Breast epithelium (tissue), 4 donors: ENCODE data around the gene TOP3A. TPM values are rescaled to one million over a fixed set of nuclear protein-coding genes. Genes with fewer than 3 reads are reported as not detected.
"Not testable (repeated sequence)": the region's sequence is repeated elsewhere in the genome, so short reads cannot be mapped to it uniquely, and the experiment has no call there.

Experiments used
- DNase-seq, 2 donors: peaks; one replicate each; pipeline ENCODE4 v3.0.0-alpha.2; 2019; ENCODE audit warnings: low spot score in 2 of 2
- H3K27ac ChIP-seq, 2 donors: fragments of 200-600 bp; sonication (generic) in 1 of 2; one replicate each; pipeline ENCODE4 v1.5.1; 2016 to 2019; ENCODE audit warnings: mild to moderate bottlenecking in 1 of 2
- H3K27me3 ChIP-seq, 2 donors: fragments of 200-600 bp; sonication (generic) in 1 of 2; one replicate each; pipeline versions ENCODE4 v1.5.1 to v1.6.0; 2017 to 2019; ENCODE audit warnings: control low read depth in 1 of 2, mild to moderate bottlenecking in 1 of 2
- H3K36me3 ChIP-seq: fragments of 200-600 bp; one replicate; pipeline ENCODE4 v1.5.1; 2019
- H3K4me1 ChIP-seq, 2 donors: fragments of 200-600 bp; sonication (generic); one replicate each; pipeline ENCODE4 v1.5.1; 2016 to 2019; ENCODE audit warnings: control low read depth in 1 of 2
- H3K4me3 ChIP-seq, 3 donors: fragments of 200-600 bp; sonication (generic); 1 replicate in 2 of 3; 2 replicates in 1 of 3; pipeline ENCODE4 v1.5.1; 2016 to 2019; ENCODE audit warnings: mild to moderate bottlenecking in 3 of 3, moderate library complexity in 2 of 3
- H3K9me3 ChIP-seq, 2 donors: fragments of 200-600 bp; sonication (generic) in 1 of 2; one replicate each; pipeline ENCODE4 v1.5.1; 2016 to 2019; ENCODE audit warnings: control low read depth in 1 of 2
- CTCF ChIP-seq, 3 donors: fragments of 450-650 bp; IDR thresholded peaks; one replicate each; pipeline ENCODE4 v1.5.1; 2016 to 2017; ENCODE audit warnings: antibody characterized with exemption in 3 of 3, mild to moderate bottlenecking in 3 of 3, moderate library complexity in 3 of 3
- POLR2A ChIP-seq: fragments of 450-650 bp; IDR thresholded peaks from one replicate; pipeline ENCODE4 v1.6.1; 2016; ENCODE audit warnings: antibody characterized with exemption, mild to moderate bottlenecking, moderate library complexity
- POLR2AphosphoS5 ChIP-seq, 3 donors: sonication (generic); formaldehyde crosslinking; IDR thresholded peaks; one replicate each; pipeline ENCODE4 v1.6.1; 2017; ENCODE audit warnings: antibody characterized with exemption in 3 of 3
- intact Hi-C: fragments of 100-400 bp; cut with DNase I; formaldehyde crosslinking; loops from one replicate; pipeline ENCODE4 v1.15.1; 2023; ENCODE audit warnings: low total_unique reads
- total RNA-seq, 3 donors: library from RNA; depleted of rRNA; stranded (reverse); fragments of >200 nt; gene quantifications; one replicate each; pipeline ENCODE4 v1.1.0, GENCODE V29; 2016

TOP3A gene
- total RNA-seq, 3 donors from 2014 or later, result 25.9 to 46.5 (median 30.1) TPM

GRCh38 chr17:18314059-18314730 is 599 bp downstream of the TOP3A start:
- H3K4me1 ChIP-seq, result peaks cover 14 to 39% of the 10 kb centered on the region in 2 donors
- intact Hi-C loops, result no loop called here
- H3K9me3 ChIP-seq, result no peaks in the 10 kb centered on the region
- H3K27ac ChIP-seq, result peak overlapping the region; percentile 90 to 98
- TF ChIP-seq POLR2AphosphoS5 (IDR thresholded peaks at IDR 0.05), result no peak
- TF ChIP-seq POLR2A, result no peak
- TF ChIP-seq CTCF (IDR thresholded peaks at IDR 0.05), result no peak
- H3K36me3 ChIP-seq, result no peaks in the 10 kb centered on the region
- H3K27me3 ChIP-seq, result no peaks in the 10 kb centered on the region
- DNase-seq, result no peak
- peak overlapping the region; percentile 70 to 94 (median 89) for H3K4me3 ChIP-seq

- peaks cover 0 to 4% of the 10 kb centered on the region in 2 donors for H3K4me1 ChIP-seq
- H3K27ac ChIP-seq, result no peak overlapping the region
- H3K36me3 ChIP-seq, result peaks cover 10% of the 10 kb centered on the region
- no peaks in the 10 kb centered on the region for H3K27me3 ChIP-seq
- TF ChIP-seq CTCF (IDR thresholded peaks at IDR 0.05) (no peak), POLR2AphosphoS5 (IDR thresholded peaks at IDR 0.05) (no peak), POLR2A (no peak)
- no peaks in the 10 kb centered on the region for H3K9me3 ChIP-seq
- DNase-seq, result no peak
- intact Hi-C loops, result no loop called here
- no peak overlapping the region for H3K4me3 ChIP-seq
These were observed 5.6 kb downstream of the TOP3A start for GRCh38 chr17:18309202-18309601.

DNA sequence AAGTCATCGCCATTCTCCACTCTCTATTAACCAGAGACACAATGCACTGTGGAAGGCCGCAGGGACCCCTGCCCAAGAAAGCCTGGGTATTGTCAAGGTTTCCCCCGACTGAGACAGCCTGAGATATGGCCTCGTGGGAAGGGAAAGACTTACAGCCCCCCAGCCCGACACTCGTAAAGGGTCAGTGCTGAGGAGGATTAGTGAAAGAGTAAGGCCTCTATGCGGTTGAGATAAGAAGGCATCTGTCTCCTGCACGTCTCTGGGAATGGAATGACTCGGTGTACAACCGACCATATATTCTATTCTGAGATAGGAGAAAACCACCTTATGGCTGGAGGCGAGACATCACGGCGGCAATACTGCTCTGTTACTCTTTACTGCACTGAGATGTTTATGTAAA is 11.6 kb downstream of the TOP3A start:
- DNase-seq, H3K27me3 ChIP-seq, H3K9me3 ChIP-seq, H3K4me3 ChIP-seq, H3K27ac ChIP-seq, intact Hi-C loops, H3K4me1 ChIP-seq: not testable (repeated sequence)
- peaks cover 15% of the 10 kb centered on the region for H3K36me3 ChIP-seq

DNA sequence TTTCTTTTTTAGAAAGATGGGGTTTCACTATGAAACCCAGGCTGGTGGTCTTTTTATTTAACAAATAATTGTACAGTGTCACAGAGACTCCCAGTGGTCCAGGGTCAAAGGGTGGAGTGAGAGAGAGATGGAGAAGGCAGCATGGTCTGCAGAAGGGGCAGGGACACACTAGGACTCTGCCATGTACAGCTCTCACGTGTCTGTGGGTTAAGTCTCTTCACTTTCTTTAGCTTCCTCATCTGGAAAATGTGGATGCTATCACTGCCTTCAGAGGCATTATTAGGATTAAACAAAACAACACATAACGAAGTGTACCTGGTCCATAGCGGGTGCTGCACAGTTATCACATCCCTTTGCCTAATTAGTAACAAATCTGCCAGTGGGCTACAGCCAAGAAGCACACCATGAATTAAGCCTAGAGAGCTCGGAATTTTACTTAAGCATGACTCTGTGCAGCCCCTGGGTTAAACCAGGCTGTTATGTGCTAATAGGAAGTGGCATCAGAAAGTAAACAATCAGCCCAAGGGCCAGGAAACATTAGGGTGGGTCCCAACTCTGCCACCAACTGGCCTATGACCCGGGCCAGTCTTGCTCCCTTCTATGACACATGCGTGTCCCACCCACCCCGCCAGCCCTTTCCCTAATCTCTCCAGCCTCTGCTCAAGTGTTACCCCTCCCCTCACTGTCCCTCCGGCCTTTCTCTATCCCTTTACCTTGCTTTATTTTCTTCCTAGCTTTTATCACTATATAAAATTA is 13.9 kb downstream of the TOP3A start:
- Histone ChIP-seq H3K27ac (no peak overlapping the region), H3K4me3 (no peak overlapping the region), H3K36me3 (peaks cover 5% of the 10 kb centered on the region), H3K4me1 (no peaks in the 10 kb centered on the region), H3K27me3 (no peaks in the 10 kb centered on the region), H3K9me3 (no peaks in the 10 kb centered on the region)
- no peak for DNase-seq
- TF ChIP-seq POLR2AphosphoS5 (IDR thresholded peaks at IDR 0.05) (no peak), CTCF (IDR thresholded peaks at IDR 0.05) (no peak), POLR2A (no peak)
- intact Hi-C loops, result no loop called here

- H3K9me3 ChIP-seq, DNase-seq, H3K4me3 ChIP-seq, H3K36me3 ChIP-seq, H3K27ac ChIP-seq, intact Hi-C loops, H3K4me1 ChIP-seq, H3K27me3 ChIP-seq: not testable (repeated sequence)
These were observed 16.7 kb downstream of the TOP3A start for GRCh38 chr17:18298061-18298460.
